ENCODE measurements around the gene CLUH. TPM values are rescaled to one million over a fixed set of nuclear protein-coding genes. Genes with fewer than 3 reads are reported as not detected.
A peak's percentile ranks its signal among the peaks of the same experiment; 100 is the strongest.

Gene CLUH
- total RNA-seq, 6 experiments from 2014 or later, result 88.9 to 224 (median 166) TPM

- Histone ChIP-seq H3K27ac (no peak overlapping the region), H3K36me3 (peaks cover 0 to 96% (median 54%) of the 10 kb centered on the region in 4 donors), H3K4me3 (no peak overlapping the region), H3K4me1 (no peaks in the 10 kb centered on the region), H3K27me3 (no peaks in the 10 kb centered on the region), H3K9me3 (no peaks in the 10 kb centered on the region)
- TF ChIP-seq, protein P1, sequence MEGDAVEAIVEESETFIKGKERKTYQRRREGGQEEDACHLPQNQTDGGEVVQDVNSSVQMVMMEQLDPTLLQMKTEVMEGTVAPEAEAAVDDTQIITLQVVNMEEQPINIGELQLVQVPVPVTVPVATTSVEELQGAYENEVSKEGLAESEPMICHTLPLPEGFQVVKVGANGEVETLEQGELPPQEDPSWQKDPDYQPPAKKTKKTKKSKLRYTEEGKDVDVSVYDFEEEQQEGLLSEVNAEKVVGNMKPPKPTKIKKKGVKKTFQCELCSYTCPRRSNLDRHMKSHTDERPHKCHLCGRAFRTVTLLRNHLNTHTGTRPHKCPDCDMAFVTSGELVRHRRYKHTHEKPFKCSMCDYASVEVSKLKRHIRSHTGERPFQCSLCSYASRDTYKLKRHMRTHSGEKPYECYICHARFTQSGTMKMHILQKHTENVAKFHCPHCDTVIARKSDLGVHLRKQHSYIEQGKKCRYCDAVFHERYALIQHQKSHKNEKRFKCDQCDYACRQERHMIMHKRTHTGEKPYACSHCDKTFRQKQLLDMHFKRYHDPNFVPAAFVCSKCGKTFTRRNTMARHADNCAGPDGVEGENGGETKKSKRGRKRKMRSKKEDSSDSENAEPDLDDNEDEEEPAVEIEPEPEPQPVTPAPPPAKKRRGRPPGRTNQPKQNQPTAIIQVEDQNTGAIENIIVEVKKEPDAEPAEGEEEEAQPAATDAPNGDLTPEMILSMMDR (IDR thresholded peaks at IDR 0.05), result no peak
- TF ChIP-seq POLR2A (IDR thresholded peaks at IDR 0.05), result no peak
- intact Hi-C loops (cut with DNase I), result no loop called here
- 100% methylated on average over 1 of the region's 36 CpGs for WGBS (ENCODE audit: insufficient coverage, low coverage, low lambda C conversion rate, missing lambda C conversion rate)
- peak in 2 of 3 donors; percentile 47 to 58 for DNase-seq
- no peak for ATAC-seq
These were observed 15.4 kb downstream of the CLUH start for GRCh38 chr17:2695961-2696760.

DNA sequence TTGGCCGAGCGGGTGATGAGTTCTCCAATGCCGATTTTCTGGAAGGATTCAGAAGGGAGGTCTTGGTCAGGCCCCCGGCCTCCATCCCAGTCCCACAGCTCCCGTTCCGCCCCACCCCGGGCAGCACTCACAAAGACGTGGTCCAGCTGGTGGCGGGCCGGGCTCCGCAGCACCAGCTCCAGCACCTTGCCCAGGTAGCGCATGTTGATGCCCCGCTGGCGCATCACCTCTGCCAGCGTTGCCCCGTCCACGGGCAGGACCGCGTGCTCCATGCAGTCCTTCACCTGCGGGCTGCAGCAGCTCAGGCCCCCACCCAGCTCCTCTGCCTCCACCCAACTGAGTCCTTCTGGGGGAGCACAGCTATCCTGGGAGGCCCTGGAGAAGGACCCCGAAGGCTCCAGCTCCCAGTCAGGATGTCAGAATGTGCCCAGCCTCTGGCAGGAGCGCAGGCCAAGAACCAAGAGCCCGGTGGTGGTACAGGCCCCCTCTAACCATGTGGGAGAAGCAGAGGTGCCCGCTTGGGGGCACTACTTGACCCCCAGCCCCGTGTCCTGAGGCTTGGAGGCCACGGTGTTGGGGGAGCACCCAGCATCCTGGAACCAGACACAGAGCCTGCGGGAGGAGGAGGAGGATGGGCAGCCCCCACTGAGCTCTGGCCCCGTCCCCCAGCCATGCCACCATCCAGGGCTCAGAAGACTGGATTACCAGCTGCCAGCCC lies 16.2 kb downstream of the CLUH start:
- DNase-seq, result peak in 1 of 3 donors; percentile 47
- no peak overlapping the region for H3K27ac ChIP-seq
- WGBS (ENCODE audit: insufficient coverage, low coverage, low lambda C conversion rate, missing lambda C conversion rate), result 87% methylated on average over 3 of the region's 28 CpGs
- ATAC-seq, result no peak
- TF ChIP-seq, protein P1 (IDR thresholded peaks at IDR 0.05), result no peak
- TF ChIP-seq POLR2A (IDR thresholded peaks at IDR 0.05), result no peak
- H3K36me3 ChIP-seq, result peaks cover 0 to 96% (median 51%) of the 10 kb centered on the region in 4 donors
- intact Hi-C loops (cut with DNase I), result no loop called here
- H3K27me3 ChIP-seq, result no peaks in the 10 kb centered on the region
- H3K9me3 ChIP-seq, result no peaks in the 10 kb centered on the region
- H3K4me3 ChIP-seq, result no peak overlapping the region
- no peaks in the 10 kb centered on the region for H3K4me1 ChIP-seq

DNA sequence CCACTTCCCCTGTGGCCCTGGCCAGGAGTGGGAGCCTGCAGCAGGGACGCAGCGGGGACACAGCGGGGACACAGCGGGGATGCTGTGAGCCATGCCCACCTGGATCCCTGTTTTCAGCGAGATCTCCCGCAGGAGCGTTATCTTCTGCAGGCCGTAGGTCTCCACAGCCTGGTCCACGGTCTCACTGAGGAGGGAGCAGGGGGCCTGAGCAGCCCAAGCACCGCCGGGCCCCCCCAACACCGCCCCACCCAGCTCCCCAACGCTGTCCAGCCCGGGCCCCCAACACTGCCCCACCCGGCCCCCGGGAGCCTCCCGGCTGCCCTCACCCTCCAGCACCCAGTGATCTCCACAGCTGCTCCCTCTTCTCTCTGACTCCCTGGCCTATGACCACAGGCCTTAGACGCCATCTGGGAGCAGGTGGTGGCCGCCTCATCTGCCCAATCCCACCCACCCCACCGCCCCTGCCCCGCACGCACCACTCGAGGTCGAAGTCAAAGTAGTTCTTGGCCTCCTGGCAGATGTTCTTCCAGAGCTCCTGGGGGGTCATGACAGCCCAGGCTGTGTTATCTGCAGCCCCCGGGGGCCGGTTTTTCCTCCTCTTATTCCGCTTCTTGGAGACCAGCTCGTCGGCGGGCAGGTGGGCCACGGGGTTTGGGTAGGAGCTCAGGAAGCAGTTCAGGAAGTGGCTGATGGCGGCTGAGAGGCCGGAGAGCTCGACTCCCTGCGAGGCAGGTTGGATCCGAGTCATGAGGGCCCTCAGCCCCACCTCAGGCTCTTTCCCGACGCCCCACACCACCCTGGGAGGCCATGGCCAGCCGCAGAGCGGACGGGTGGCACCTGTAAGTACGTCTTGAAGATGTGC lies 17.0 kb downstream of the CLUH start:
- Histone ChIP-seq H3K9me3 (no peaks in the 10 kb centered on the region), H3K27ac (no peak overlapping the region), H3K4me3 (no peak overlapping the region), H3K36me3 (peaks cover 0 to 91% (median 47%) of the 10 kb centered on the region in 4 donors), H3K4me1 (no peaks in the 10 kb centered on the region), H3K27me3 (no peaks in the 10 kb centered on the region)
- DNase-seq (peak in 1 of 3 donors; percentile 37), ATAC-seq (no peak)
- 98% methylated on average over 8 of the region's 42 CpGs for WGBS (ENCODE audit: insufficient coverage, low coverage, low lambda C conversion rate, missing lambda C conversion rate)
- TF ChIP-seq POLR2A (IDR thresholded peaks at IDR 0.05), result no peak
- TF ChIP-seq, protein P1 (IDR thresholded peaks at IDR 0.05), result no peak
- intact Hi-C loops (cut with DNase I), result no loop called here

GRCh38 chr17:2693561-2694380 lies 17.8 kb downstream of the CLUH start:
- Histone ChIP-seq H3K27me3 (no peaks in the 10 kb centered on the region), H3K36me3 (peaks cover 0 to 88% (median 44%) of the 10 kb centered on the region in 4 donors), H3K9me3 (no peaks in the 10 kb centered on the region), H3K27ac (no peak overlapping the region), H3K4me1 (no peaks in the 10 kb centered on the region), H3K4me3 (no peak overlapping the region)
- ATAC-seq (no peak), DNase-seq (peak in 1 of 3 donors; percentile 50)
- 96% methylated on average over 4 of the region's 37 CpGs for WGBS (ENCODE audit: insufficient coverage, low coverage, low lambda C conversion rate, missing lambda C conversion rate)
- intact Hi-C loops (cut with DNase I), result no loop called here
- TF ChIP-seq, protein P1 (IDR thresholded peaks at IDR 0.05), result no peak
- TF ChIP-seq POLR2A (IDR thresholded peaks at IDR 0.05), result no peak

Data from right lobe of liver (tissue), 6 donors.